HEK293 (cell line): ENCODE data around the gene TSR1.

Experiments
- MYNN ChIP-seq: fragments of 450-650 bp; formaldehyde crosslinking; IDR thresholded peaks from 2 replicates; pipeline ENCODE4 v1.5.1; 2016; ENCODE audit warnings: missing biosample characterization, missing genetic modification characterization, borderline replicate concordance
- REPIN1 ChIP-seq: fragments of 450-650 bp; formaldehyde crosslinking; IDR thresholded peaks from 2 replicates; pipeline ENCODE4 v1.5.1; 2017; ENCODE audit warnings: missing biosample characterization, missing genetic modification characterization, low read depth
- SALL2 ChIP-seq: fragments of 450-650 bp; formaldehyde crosslinking; IDR thresholded peaks from 2 replicates; pipeline ENCODE4 v1.5.0; 2017; ENCODE audit warnings: missing biosample characterization, mild to moderate bottlenecking, missing genetic modification characterization, borderline replicate concordance
- ZBTB7A ChIP-seq: fragments of 450-650 bp; formaldehyde crosslinking; IDR thresholded peaks from 2 replicates; pipeline ENCODE4 v1.5.1; 2016; ENCODE audit warnings: low read depth, missing biosample characterization, missing genetic modification characterization
- ZFP3 ChIP-seq: fragments of 450-650 bp; formaldehyde crosslinking; IDR thresholded peaks from 2 replicates; pipeline ENCODE4 v1.5.1; 2016; ENCODE audit warnings: low read depth, missing biosample characterization, missing genetic modification characterization
- ZNF174 ChIP-seq: fragments of 450-650 bp; formaldehyde crosslinking; IDR thresholded peaks from 2 replicates; pipeline ENCODE4 v1.5.0; 2017; ENCODE audit warnings: missing biosample characterization, mild to moderate bottlenecking, missing genetic modification characterization
- ZNF707 ChIP-seq: fragments of 450-650 bp; formaldehyde crosslinking; IDR thresholded peaks from 2 replicates; pipeline ENCODE4 v1.5.1; 2016; ENCODE audit warnings: missing biosample characterization, missing genetic modification characterization
- ZNF777 ChIP-seq: fragments of 450-650 bp; formaldehyde crosslinking; IDR thresholded peaks from 2 replicates; pipeline ENCODE4 v1.5.1; 2017; ENCODE audit warnings: missing biosample characterization, missing genetic modification characterization, borderline replicate concordance
- TF ChIP-seq, protein P1 (sequence below): fragments of 450-650 bp; formaldehyde crosslinking; IDR thresholded peaks from 2 replicates; pipeline ENCODE4 v1.5.1; 2016; ENCODE audit warnings: missing biosample characterization, missing genetic modification characterization
- TF ChIP-seq, protein P2 (sequence below): fragments of 450-650 bp; formaldehyde crosslinking; IDR thresholded peaks from 2 replicates; pipeline ENCODE4 v1.5.1; 2016; ENCODE audit warnings: missing biosample characterization, missing genetic modification characterization
- TF ChIP-seq, protein P3 (sequence below): fragments of 450-650 bp; formaldehyde crosslinking; IDR thresholded peaks from 2 replicates; pipeline ENCODE4 v1.5.1; 2016; ENCODE audit warnings: missing biosample characterization, missing genetic modification characterization

DNA sequence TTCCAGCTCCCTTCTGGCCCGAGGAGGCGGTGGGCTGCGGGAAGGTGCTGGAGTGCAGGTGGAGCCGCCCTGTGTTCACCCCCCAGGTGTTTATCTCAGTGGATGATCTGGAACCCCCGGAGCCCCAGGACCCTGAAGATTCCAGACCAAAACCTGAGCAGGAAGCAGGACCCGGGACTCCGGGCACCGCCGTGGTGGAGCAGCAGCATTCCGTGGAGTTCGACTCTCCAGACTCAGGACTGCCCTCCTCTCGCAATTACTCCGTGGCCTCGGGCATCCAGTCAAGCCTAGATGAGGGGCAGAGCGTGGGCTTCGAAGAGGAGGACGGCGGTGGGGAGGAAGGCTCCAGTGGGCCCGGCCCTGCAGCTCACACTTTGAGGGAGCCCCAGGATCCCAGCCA lies 39.1 kb upstream of the TSR1 start:
- no peak for TF ChIP-seq ZNF777
- TF ChIP-seq, protein P1, sequence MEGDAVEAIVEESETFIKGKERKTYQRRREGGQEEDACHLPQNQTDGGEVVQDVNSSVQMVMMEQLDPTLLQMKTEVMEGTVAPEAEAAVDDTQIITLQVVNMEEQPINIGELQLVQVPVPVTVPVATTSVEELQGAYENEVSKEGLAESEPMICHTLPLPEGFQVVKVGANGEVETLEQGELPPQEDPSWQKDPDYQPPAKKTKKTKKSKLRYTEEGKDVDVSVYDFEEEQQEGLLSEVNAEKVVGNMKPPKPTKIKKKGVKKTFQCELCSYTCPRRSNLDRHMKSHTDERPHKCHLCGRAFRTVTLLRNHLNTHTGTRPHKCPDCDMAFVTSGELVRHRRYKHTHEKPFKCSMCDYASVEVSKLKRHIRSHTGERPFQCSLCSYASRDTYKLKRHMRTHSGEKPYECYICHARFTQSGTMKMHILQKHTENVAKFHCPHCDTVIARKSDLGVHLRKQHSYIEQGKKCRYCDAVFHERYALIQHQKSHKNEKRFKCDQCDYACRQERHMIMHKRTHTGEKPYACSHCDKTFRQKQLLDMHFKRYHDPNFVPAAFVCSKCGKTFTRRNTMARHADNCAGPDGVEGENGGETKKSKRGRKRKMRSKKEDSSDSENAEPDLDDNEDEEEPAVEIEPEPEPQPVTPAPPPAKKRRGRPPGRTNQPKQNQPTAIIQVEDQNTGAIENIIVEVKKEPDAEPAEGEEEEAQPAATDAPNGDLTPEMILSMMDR = no peak
- TF ChIP-seq MYNN (tag by site-specific recombination) = no peak
- TF ChIP-seq, protein P2, sequence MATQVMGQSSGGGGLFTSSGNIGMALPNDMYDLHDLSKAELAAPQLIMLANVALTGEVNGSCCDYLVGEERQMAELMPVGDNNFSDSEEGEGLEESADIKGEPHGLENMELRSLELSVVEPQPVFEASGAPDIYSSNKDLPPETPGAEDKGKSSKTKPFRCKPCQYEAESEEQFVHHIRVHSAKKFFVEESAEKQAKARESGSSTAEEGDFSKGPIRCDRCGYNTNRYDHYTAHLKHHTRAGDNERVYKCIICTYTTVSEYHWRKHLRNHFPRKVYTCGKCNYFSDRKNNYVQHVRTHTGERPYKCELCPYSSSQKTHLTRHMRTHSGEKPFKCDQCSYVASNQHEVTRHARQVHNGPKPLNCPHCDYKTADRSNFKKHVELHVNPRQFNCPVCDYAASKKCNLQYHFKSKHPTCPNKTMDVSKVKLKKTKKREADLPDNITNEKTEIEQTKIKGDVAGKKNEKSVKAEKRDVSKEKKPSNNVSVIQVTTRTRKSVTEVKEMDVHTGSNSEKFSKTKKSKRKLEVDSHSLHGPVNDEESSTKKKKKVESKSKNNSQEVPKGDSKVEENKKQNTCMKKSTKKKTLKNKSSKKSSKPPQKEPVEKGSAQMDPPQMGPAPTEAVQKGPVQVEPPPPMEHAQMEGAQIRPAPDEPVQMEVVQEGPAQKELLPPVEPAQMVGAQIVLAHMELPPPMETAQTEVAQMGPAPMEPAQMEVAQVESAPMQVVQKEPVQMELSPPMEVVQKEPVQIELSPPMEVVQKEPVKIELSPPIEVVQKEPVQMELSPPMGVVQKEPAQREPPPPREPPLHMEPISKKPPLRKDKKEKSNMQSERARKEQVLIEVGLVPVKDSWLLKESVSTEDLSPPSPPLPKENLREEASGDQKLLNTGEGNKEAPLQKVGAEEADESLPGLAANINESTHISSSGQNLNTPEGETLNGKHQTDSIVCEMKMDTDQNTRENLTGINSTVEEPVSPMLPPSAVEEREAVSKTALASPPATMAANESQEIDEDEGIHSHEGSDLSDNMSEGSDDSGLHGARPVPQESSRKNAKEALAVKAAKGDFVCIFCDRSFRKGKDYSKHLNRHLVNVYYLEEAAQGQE (tag by site-specific recombination) = no peak
- TF ChIP-seq, protein P3, sequence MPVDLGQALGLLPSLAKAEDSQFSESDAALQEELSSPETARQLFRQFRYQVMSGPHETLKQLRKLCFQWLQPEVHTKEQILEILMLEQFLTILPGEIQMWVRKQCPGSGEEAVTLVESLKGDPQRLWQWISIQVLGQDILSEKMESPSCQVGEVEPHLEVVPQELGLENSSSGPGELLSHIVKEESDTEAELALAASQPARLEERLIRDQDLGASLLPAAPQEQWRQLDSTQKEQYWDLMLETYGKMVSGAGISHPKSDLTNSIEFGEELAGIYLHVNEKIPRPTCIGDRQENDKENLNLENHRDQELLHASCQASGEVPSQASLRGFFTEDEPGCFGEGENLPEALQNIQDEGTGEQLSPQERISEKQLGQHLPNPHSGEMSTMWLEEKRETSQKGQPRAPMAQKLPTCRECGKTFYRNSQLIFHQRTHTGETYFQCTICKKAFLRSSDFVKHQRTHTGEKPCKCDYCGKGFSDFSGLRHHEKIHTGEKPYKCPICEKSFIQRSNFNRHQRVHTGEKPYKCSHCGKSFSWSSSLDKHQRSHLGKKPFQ (tag by site-specific recombination) = no peak
- TF ChIP-seq REPIN1 (tag by site-specific recombination) = no peak
- TF ChIP-seq ZNF174 = no peak
- TF ChIP-seq ZBTB7A = no peak
- TF ChIP-seq ZNF707 (tag by site-specific recombination) = no peak
- TF ChIP-seq SALL2 (tag by site-specific recombination) = no peak
- no peak for TF ChIP-seq ZFP3 (tag by site-specific recombination)
